Spleen (tissue), 7 donors: ENCODE measurements around the gene NKX2-1.

Experiments
- POLR2A ChIP-seq, 3 donors: fragments of 450-650 bp; IDR thresholded peaks; one replicate each; pipeline ENCODE4 v1.5.1; 2017; ENCODE audit warnings: antibody characterized with exemption in 3 of 3, mild to moderate bottlenecking in 1 of 3
- TF ChIP-seq, protein P1 (sequence below), 11 experiments: fragments of 200-600 bp in 7 of 11; fragments of 450-650 bp in 4 of 11; sonication (generic) in 4 of 11; IDR thresholded peaks in 8 of 11; conservative IDR thresholded peaks in 3 of 11; 1 replicate in 7 of 11; 2 replicates in 4 of 11; pipeline versions ENCODE4 v1.4.0 to v1.8.0; 2016 to 2021; ENCODE audit warnings: antibody characterized with exemption in 11 of 11, inconsistent platforms in 4 of 11, mild to moderate bottlenecking in 1 of 11
- donor health status: DM: no; HTN: no; CAD: no; lungs with moderate emphysema.
- donor health status: DM: no; HTN: no; CAD: no.
- donor health status: DM: no; HTN: no; CAD: no.

- TF ChIP-seq, protein P1, sequence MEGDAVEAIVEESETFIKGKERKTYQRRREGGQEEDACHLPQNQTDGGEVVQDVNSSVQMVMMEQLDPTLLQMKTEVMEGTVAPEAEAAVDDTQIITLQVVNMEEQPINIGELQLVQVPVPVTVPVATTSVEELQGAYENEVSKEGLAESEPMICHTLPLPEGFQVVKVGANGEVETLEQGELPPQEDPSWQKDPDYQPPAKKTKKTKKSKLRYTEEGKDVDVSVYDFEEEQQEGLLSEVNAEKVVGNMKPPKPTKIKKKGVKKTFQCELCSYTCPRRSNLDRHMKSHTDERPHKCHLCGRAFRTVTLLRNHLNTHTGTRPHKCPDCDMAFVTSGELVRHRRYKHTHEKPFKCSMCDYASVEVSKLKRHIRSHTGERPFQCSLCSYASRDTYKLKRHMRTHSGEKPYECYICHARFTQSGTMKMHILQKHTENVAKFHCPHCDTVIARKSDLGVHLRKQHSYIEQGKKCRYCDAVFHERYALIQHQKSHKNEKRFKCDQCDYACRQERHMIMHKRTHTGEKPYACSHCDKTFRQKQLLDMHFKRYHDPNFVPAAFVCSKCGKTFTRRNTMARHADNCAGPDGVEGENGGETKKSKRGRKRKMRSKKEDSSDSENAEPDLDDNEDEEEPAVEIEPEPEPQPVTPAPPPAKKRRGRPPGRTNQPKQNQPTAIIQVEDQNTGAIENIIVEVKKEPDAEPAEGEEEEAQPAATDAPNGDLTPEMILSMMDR (IDR thresholded peaks at IDR 0.05 in 8 of 11, conservative IDR thresholded peaks at IDR 0.05 in 3 of 11) = no peak
- no peak for TF ChIP-seq POLR2A (IDR thresholded peaks at IDR 0.05)
Measured at GRCh38 chr14:36511981-36512584, 7.9 kb downstream of the NKX2-1 start.
